Ureter (tissue), 1 donor: Measurements from ENCODE around the gene C5orf15. TPM values are rescaled to one million over a fixed set of nuclear protein-coding genes. Genes with fewer than 3 reads are reported as not detected.

Experiments
- DNase-seq: peaks from one replicate; pipeline ENCODE4 v3.0.0-alpha.2; 2020; ENCODE audit warnings: low spot score
- total RNA-seq: library from RNA; stranded (reverse); gene quantifications from one replicate; pipeline ENCODE4 v1.2.4, GENCODE V29; 2023
- donor health status: DM: yes; HTN: yes; CAD: no.

Gene C5orf15
- total RNA-seq, 1 donor from 2014 or later = 28.0 TPM

DNA sequence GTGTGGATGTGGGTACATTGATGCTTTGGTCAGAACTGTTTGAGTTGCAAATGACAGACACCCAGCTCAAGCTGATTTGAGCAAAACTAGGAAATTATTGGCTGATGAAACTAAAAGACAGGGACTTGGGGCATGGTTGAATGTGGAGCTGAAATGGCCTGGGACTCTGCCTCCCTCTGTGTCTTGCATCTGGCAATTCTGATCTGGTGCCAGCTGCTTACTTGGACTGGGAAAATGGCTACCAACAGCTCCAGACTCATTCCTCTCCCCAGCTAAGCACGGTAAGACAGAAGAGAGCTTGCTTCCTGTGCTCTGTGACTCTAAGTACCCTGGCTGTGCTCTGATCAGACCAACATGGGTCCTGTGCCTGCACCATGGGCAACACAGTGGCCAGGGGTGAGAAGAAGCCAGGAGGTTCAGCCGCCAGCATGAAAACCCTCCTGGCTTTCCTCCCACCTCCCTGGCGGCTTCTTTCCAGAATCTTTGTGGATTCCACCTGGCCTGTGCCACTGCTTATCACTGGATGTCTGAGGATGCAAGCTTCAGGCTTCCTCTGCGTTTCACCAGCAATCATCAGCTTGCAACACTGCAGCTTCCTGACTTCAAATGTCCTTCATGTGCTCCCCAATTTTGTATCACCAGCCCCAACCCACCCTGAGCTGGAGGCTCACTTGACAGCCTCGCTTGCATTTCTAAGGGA, 44.1 kb downstream of the C5orf15 start:
- no peak for DNase-seq

- no peak for DNase-seq
Measured at GRCh38 chr5:133921979-133922378, 46.4 kb downstream of the C5orf15 start.

GRCh38 chr5:133921069-133921468, 47.4 kb downstream of the C5orf15 start:
- no peak for DNase-seq

- DNase-seq = no peak
Measured at GRCh38 chr5:133919148-133920136, 49.0 kb downstream of the C5orf15 start.

- no peak for DNase-seq
Measured at GRCh38 chr5:133918731-133919130, 49.7 kb downstream of the C5orf15 start.

DNA sequence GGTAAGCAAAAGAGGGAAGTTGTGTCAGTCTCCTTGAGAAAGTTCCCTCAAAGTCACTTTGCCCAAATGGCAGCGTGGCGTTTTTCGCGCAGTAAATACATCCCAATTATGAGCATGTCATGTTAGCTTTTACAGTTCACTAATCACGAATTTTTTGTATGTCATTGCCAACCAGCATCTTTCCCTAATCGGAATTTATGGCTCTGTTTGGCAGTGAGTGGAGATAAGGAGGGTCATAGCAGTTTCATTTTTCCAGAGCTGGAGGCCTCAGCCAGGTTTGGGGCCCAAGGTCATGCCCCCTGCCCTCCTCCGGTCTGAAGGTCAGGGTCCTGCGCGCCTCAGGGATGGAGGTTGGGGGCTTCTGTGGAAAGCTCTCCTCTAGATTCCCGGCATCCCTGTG, 50.1 kb downstream of the C5orf15 start:
- no peak for DNase-seq

DNA sequence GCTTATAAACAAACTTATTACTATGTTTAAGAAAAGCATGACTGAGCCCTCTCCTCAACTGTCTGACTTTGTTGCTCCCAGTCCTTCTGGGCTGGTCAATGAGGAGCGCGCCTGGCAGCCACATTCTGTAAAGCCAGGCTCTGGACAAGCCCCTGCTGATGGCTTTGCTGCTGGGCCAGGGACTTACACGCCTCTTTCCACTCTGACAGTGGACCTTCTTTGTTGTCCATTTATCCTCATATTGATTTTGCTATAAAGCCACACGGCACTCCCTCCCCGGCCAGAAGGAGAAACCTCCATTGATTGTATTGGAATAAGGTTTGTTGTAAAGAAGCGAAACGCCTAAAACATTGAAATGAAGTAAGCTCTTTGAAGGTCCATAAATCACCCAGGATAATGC, 50.6 kb downstream of the C5orf15 start:
- no peak for DNase-seq

DNA sequence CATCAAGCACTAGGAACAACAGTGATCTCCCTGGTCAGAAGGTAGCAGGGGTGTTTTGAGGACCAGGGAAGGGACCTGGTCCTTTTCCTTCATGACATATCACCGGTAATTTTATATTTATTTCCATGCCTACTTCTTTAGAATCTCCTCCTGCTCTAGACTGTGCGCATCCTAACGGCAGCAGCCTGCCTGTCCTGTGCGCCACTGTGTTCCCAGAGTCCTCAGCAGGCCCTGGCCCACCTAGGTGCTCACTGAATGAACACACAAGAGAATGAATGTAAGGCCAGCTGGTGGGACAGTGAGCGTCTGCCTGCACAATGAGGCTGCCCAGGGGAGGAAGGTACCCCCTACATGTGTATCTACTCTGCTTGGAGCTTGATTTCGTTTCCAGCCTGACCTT, 51.5 kb downstream of the C5orf15 start:
- no peak for DNase-seq

GRCh38 chr5:133916479-133916878, 51.9 kb downstream of the C5orf15 start:
- DNase-seq = no peak

GRCh38 chr5:133914434-133914833, 54.0 kb downstream of the C5orf15 start:
- DNase-seq = no peak

DNA sequence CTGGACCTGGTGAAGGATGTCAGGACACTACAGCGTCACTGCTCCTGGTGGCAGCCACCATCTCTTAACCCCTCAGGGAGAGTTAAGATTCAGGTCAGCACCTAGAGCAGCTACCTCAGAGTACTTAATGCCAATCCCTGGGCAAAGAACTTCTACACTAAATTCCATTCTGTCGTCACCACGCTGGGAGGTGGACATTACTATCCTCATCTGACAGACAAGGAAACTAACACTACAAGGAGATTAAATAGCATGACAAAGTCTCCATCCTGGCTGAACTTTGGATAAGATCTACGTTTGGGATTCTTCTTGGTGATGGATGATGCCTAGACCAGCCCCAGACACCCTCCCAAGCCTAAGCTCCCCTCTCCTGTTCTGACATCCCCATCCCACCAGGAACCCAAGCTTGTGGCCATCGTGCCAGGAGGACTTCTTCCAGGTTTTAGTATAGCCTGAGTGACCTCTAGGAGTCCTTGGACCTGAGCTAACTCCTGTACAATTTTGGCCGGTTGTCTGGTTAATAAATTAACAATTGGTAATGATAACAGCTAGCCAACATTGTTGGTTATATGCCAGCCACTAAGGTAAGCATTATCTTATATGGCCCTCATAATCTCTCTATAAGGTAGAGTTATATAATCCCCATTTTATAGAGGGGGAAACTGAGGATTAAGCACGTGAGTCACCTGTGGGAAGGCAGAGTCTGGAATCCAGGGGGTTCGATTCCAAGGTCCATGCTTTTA, 54.8 kb downstream of the C5orf15 start:
- no peak for DNase-seq

- DNase-seq = no peak
Measured at GRCh38 chr5:133912951-133913350, 55.5 kb downstream of the C5orf15 start.

- DNase-seq = no peak
Measured at GRCh38 chr5:133910571-133910970, 57.9 kb downstream of the C5orf15 start.

- no peak for DNase-seq
Measured at GRCh38 chr5:133909603-133910002, 58.8 kb downstream of the C5orf15 start.

- DNase-seq = no peak
Measured at GRCh38 chr5:133907075-133907474, 61.4 kb downstream of the C5orf15 start.

DNA sequence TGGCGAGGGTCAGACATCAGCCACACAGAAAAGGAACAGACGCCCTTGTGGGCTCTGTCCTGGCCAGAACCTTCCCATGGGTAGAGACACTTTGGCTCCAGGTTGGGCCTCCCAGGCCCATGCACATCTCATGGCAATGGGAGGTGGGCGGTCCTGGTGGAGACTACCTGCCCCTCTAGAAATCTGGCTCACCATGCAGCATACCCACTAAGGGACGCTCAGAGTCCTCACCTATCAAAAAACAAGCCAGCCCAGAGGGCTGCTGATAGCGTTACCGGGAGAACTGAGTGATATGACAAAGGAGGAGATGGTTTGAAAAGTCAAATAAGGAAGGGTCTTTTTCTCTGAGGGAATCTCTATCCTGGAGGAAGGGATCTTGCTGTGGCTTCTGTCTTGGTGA, 62.1 kb downstream of the C5orf15 start:
- DNase-seq = no peak

Other genes starting within 250 kb of the C5orf15 start
- gene VDAC1, start 36.4 kb upstream of the C5orf15 start, total RNA-seq = 167 TPM
- 3.6 TPM for gene TCF7, start 146.1 kb upstream of the C5orf15 start, total RNA-seq
- 324 TPM for gene SKP1, start 208.3 kb upstream of the C5orf15 start, total RNA-seq